ENCODE data around the gene PANX2.
A peak's percentile ranks its signal among the peaks of the same experiment; 100 is the strongest.

PANX2 gene

GRCh38 chr22:50183141-50183971 lies 12.8 kb downstream of the PANX2 start:
- DNase-seq (ENCODE audit: low read depth in 2 of 2), result no peak

DNA sequence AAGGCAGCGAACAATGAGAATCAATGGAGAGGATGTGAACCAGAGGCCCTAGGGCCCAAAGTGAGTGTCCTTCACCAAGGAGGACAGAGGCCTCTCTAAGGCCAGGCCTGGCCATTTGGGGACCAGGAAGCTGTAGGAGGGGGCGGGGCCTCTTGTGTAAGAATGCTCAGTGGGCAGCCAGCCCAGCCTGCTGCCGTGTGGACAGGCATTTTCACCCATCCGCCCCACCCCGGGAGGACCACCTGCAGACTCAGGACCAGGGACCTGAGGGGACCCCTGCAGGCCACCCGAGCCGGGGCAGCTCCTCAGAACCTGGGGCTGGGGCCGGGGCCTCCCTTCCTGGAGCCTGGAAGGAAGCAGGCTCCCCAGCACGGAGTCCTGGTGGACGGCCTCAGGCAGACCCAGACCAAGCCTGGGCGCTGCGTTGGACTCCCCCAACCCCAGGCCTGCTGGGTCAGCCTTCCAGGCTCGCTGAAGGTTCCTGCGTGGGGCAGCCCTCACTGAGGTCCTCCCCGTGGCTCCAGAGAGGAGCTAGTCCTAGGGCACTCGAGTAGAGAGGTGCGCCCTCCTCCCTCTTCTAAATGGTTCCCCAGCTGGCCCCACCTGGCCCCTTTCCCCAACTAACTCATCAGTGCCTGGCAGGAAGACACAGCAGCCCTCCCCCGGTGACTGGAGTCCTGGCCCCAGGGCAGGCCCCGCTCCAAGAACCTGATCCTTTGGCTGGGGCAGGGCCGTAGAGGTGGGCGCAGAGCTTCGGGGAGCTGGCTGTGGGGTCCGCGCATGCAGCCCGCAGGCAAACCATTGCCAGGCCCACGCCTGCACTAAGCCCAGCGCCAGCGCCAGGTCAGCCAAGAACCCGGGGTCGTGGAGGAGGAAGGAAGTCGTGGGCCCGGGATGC lies 13.7 kb downstream of the PANX2 start:
- DNase-seq (ENCODE audit: low read depth in 2 of 2), result no peak

DNA sequence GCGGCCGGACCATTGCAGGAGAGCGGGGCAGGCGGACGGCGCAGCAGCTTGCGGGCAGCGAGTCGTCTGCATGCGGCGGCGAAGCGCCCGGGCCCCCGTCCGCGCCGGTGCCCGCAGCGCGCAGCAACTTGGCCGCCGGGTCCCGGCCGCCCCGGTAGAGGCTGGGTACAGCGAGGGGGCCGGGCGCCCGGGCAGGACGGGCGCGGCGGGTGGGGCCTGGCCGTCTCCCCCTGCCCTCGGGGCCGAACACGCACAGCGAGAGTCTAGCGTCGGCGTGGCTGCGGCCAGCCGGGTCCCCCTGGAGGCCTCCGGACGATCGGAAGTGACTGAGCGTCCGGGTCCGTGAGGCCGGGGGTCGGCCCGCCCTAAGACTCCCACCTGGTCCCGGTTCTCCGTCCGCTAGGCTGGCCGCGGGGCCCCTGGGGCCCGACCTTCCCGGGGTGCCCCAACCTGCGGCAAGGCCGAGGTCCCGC lies 14.4 kb downstream of the PANX2 start:
- DNase-seq (ENCODE audit: low read depth in 2 of 2), result no peak

DNA sequence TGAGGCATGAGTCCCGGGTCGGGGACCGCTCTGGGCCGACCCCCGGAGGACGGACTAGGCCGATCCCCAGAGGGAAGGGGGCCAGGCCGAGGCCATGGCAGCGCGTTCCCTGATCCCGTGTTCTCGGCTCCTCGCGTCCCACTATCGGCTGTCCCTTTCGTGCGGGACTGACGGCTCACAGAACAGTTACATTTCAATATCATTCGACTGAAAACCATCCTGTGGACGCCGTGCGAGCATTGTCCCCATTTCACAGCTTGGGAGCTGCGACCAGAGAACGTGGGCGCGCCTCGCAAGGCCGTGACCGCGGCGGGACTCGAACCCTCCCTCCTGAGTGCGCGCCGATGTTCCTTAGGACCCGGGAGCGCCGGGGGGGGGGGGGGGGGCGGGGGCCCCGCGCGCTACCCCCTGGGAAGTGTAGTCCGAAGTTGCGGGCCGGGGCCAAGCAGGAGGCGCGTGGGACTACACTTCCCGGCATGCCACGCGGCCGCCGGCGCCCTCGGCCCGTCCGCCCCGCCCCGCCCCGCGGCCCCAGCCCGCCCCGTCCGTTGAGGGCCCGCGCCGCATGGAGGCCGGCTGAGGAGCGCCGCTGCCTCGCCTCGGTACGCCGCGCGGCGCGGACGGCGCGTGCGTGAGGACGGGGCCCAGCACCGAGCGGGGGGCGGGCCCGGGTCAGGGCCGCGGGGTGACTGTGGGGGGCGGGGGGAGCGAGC lies 15.0 kb downstream of the PANX2 start, which contains the start of gene TRABD:
Gene TRABD, plus strand, starts transcription at position 539 of the 713 bp plus-strand sequence. CDS start 7,148 bp downstream, outside the sequence.
- DNase-seq (ENCODE audit: low read depth in 2 of 2), result peak; percentile 67 to 79

DNA sequence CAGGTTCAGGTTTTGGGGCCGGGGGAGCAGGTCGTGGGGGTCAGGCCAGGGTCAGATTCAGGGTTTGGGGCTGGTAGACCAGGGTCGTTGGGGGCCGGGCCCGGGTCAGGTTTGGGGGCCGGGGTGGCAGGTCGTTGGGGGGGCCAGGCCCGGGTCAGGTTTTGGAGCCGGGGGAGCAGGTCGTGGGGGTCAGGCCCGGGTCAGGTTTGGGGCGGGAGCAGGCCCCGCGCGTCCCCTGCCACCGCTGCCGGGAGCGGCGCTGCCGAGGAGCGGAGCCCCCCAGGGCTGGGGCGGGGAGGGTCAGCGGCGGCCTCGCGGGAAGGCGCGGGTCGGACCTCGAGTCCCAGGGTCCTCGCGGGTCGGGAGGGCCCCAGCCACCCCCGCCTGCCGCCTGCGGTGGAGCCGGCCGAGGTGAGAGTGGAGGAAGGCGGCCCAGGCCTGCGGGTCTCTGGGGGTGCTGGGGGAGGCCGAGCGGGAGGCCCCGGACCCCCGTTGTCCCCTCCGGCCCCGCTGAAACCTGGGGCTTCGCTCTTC lies 15.7 kb downstream of the PANX2 start:
- no peak for DNase-seq (ENCODE audit: low read depth in 2 of 2)

DNA sequence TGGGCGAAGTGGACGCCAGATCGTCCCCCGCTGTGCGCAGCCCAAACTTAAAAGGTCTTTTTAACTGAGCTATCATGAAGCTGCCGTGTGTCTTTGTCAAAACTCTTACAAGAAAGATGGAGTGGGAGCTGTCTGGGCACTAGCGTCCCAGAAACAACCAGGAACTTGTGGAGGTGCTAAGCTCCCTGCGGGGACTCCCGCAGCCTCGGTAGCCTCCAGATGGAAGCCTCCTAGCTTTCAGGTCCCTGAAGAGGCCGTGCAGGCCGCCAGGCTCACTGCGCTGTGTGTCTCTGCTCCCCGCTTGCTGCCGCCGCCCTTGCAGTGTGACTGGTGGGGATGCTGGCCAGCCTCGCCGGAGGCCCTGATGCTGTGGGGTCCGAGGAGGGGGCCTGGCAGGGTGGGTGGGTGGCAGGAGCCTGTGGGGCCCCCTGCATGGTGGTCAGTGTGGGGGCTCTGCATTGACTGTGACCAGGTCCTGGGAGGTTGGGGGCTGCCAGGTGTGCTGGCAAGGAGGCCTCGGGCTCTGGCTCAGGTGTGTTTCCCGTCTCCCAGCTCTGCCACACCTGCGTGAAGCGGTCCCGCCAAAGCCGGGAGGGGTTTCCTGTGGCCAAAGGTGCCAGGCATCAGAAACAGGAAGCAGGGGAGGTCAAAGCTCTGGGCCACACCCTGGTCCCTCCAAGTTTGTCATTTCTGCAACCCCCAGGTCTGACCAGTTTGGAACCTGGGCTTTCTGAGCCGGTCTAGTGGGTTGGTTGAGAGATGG lies 16.4 kb downstream of the PANX2 start:
- DNase-seq (ENCODE audit: low read depth in 2 of 2), result no peak

GRCh38 chr22:50188356-50188755 lies 17.8 kb downstream of the PANX2 start:
- DNase-seq (ENCODE audit: low read depth in 2 of 2), result no peak

DNA sequence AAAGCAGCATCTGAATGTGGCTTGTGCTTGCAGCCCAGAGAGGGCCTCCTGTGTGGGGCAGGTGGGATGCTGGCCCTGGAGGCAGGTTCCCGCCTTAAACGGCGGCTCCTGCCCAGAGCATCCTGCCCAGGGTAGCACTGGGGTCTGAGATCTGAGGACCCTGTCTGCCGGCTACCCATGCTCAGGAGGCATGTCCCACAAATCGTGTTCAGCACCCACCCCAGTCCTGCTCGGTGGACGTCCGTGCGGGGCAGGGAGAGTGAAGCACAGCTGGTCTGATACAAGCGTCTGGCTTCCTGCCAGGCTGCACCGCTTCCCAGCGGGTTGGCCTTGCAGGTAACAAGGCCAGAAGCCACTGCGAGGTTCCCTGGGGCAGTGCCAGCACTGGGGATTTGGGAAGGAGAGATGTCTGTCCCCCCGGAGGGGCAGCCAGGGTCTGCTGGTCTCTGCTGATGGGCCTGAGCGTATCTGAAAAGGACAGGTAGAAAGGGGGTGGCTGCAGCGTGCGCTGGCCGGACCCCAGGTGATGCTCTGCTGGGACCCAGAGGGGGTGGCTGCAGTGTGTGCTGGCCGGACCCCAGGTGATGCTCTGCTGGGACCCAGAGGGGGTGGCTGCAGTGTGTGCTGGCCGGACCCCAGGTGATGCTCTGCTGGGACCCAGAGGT lies 18.8 kb downstream of the PANX2 start:
- DNase-seq (ENCODE audit: low read depth in 2 of 2), result no peak

DNA sequence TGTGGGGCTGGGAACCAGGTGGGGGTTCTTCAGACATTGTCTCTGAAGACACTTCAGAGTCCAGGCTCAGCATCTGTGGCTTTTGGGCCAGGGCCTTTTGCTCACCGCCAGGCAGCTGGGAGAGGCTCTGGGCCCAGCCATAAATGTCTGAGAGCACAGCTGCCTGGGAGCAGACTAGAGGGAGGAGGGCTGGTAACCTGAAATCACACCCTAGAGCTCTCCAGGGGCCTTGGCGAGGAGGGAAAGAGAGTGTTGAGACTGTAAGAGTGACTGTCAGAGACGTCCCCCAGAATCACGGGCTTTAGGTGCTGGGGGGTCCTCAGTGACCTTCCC lies 19.3 kb downstream of the PANX2 start:
- no peak for DNase-seq (ENCODE audit: low read depth in 2 of 2)

GRCh38 chr22:50190182-50190940 lies 19.8 kb downstream of the PANX2 start:
- DNase-seq (ENCODE audit: low read depth in 2 of 2), result peak; percentile 55 to 61

- peak; percentile 39 to 48 for DNase-seq (ENCODE audit: low read depth in 2 of 2)
Observed at GRCh38 chr22:50190941-50191741, 20.6 kb downstream of the PANX2 start.

- no peak for DNase-seq (ENCODE audit: low read depth in 2 of 2)
Observed at GRCh38 chr22:50192436-50193204, 22.1 kb downstream of the PANX2 start.

DNA sequence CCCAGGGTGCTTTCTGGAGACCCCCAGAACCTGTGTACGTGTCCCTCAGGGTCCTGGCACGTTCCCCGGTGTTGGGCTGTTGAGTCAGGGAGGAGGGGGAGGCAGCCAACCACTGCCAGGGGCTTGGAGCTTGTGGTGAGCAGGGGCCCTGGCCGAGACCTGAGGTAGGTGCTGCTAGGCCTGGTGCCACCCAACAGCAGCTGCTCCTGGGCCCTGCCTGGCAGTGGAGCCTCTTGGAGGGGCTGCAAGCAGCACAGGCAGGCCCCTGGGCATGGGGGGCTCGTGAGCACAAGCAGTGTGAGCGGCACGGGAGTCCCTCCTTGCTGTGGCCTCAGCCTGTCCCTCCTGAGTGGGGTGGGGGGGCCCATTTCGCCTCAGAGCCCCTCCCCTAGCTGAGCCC lies 23.1 kb downstream of the PANX2 start:
- no peak for DNase-seq (ENCODE audit: low read depth in 2 of 2)

GRCh38 chr22:50194037-50194805 lies 23.7 kb downstream of the PANX2 start:
- no peak for DNase-seq (ENCODE audit: low read depth in 2 of 2)

- DNase-seq (ENCODE audit: low read depth in 2 of 2), result no peak
Observed at GRCh38 chr22:50196256-50196655, 25.7 kb downstream of the PANX2 start.

DNA sequence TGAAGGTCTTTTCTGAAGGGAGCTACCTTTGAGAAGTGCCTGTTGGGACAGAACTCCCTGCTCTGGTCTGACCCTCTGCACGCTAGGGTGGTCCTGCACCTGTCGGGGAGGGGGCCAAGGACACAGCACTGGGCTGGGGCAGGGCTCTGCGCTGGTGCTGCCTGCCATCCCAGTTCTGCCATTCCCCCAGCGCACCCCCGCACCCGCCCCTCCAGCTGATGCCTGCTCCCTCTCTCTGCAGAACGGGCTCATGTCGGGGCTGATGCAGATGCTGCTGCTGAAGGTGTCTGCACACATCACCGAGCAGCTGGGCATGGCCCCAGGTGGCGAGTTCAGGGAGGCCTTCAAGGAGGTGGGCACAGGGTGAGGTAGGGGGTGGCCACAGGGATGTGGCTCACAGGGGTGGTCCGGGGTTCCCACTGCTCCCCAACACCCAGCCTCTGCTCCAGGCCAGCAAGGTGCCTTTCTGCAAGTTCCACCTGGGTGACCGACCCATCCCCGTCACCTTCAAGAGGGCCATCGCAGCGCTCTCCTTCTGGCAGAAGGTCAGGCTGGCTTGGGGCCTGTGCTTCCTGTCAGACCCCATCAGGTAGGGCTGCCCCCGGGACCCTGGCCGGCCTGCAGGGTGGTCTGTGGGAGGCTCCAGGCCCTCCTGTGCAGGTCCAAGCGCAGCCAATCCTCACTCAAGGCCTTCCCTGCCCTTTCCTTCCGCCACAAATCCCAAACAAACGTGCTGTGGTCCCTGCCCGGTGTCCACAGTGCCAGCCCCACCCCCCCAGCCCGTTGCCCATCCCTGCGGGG lies 26.7 kb downstream of the PANX2 start:
- DNase-seq (ENCODE audit: low read depth in 2 of 2), result no peak
